Lower lobe of right lung (tissue), 2 donors: ENCODE data around the gene CAMKK2. TPM values are rescaled to one million over a fixed set of nuclear protein-coding genes. Genes with fewer than 3 reads are reported as not detected.

Experiments
- ATAC-seq, 2 donors: fragments of 200-7000 bp; cut with Tn5 transposase; one replicate each; pipeline ENCODE4 v1.9.1; 2020 to 2022; ENCODE audit warnings: mild to moderate bottlenecking in 2 of 2, moderate library complexity in 2 of 2
- DNase-seq: peaks from one replicate; pipeline ENCODE4 v3.0.0-alpha.2; 2020
- H3K27ac ChIP-seq: fragments of 200-600 bp; one replicate; pipeline ENCODE4 v1.8.0; 2022
- H3K27me3 ChIP-seq: fragments of 200-600 bp; one replicate; pipeline ENCODE4 v1.8.0; 2022; ENCODE audit warnings: low read depth
- H3K36me3 ChIP-seq: fragments of 200-600 bp; one replicate; pipeline ENCODE4 v1.8.0; 2022; ENCODE audit warnings: mild to moderate bottlenecking
- H3K4me1 ChIP-seq: fragments of 200-600 bp; one replicate; pipeline ENCODE4 v1.8.0; 2022
- H3K4me3 ChIP-seq: fragments of 200-600 bp; one replicate; pipeline ENCODE4 v1.8.0; 2022; ENCODE audit warnings: mild to moderate bottlenecking
- H3K9me3 ChIP-seq: fragments of 200-600 bp; one replicate; pipeline ENCODE4 v1.8.0; 2022
- CTCF ChIP-seq: fragments of 200-600 bp; IDR thresholded peaks from one replicate; pipeline ENCODE4 v1.8.0; 2022; ENCODE audit warnings: antibody characterized with exemption, mild to moderate bottlenecking
- intact Hi-C: fragments of 100-400 bp; cut with DNase I; formaldehyde crosslinking; loops from one replicate; pipeline ENCODE4 v1.11.0; 2022
- total RNA-seq: library from RNA; stranded (reverse); fragmentation: NEBNext Ultra II Directional; extraction: Animal tissue kit (Norgen Biotek cat#: 25700); gene quantifications from one replicate; pipeline ENCODE4 v1.2.1, GENCODE V29; 2021
- donor health status: DM: no; HTN: yes; CAD: no; lungs with severe emphysema.

The CAMKK2 gene
- total RNA-seq, 1 donor from 2014 or later = 40.4 TPM

GRCh38 chr12:121189619-121190155 lies 106.8 kb downstream of the CAMKK2 start:
- H3K27ac ChIP-seq = no peak overlapping the region
- ATAC-seq = no peak
- intact Hi-C loops = no loop called here

GRCh38 chr12:121189131-121189530 lies 107.4 kb downstream of the CAMKK2 start:
- Histone ChIP-seq H3K27ac (no peak overlapping the region), H3K4me1 (peaks cover 10% of the 10 kb centered on the region), H3K9me3 (no peaks in the 10 kb centered on the region), H3K36me3 (peaks cover 6% of the 10 kb centered on the region), H3K27me3 (no peaks in the 10 kb centered on the region), H3K4me3 (no peak overlapping the region)
- ATAC-seq = no peak
- intact Hi-C loops = no loop called here
- DNase-seq = no peak
- no peak for TF ChIP-seq CTCF

More at GRCh38 chr12:121189619-121190155, 106.8 kb downstream of the CAMKK2 start:
- H3K27me3 ChIP-seq = no peaks in the 10 kb centered on the region
- H3K4me3 ChIP-seq = no peak overlapping the region
- peaks cover 1% of the 10 kb centered on the region for H3K36me3 ChIP-seq
- TF ChIP-seq CTCF = no peak
- H3K9me3 ChIP-seq = no peaks in the 10 kb centered on the region
- peaks cover 10% of the 10 kb centered on the region for H3K4me1 ChIP-seq
- DNase-seq = no peak

GRCh38 chr12:121188227-121188626 lies 108.3 kb downstream of the CAMKK2 start:
- Histone ChIP-seq H3K4me1 (peaks cover 10% of the 10 kb centered on the region), H3K36me3 (peaks cover 6% of the 10 kb centered on the region), H3K27ac (no peak overlapping the region), H3K4me3 (no peak overlapping the region), H3K27me3 (no peaks in the 10 kb centered on the region), H3K9me3 (no peaks in the 10 kb centered on the region)
- intact Hi-C loops = no loop called here
- no peak for DNase-seq
- ATAC-seq = no peak
- no peak for TF ChIP-seq CTCF

Other genes starting within 250 kb of the CAMKK2 start
- gene P2RX7, start 163.8 kb downstream of the CAMKK2 start, total RNA-seq = 20.5 TPM
- 65.8 TPM for gene P2RX4, start 86.6 kb downstream of the CAMKK2 start, total RNA-seq
- 79.7 TPM for gene ANAPC5, start 55.7 kb upstream of the CAMKK2 start, total RNA-seq
- 23.0 TPM for gene RNF34, start 103.4 kb upstream of the CAMKK2 start, total RNA-seq